GM21367 (cell line): ENCODE measurements around the gene HOXA11.

Experiments
- ATAC-seq: cut with Tn5 transposase; IDR thresholded peaks from one replicate; pipeline ENCODE4 v1.9.1; 2021; ENCODE audit not compliant: unreplicated experiment

The HOXA11 gene

DNA sequence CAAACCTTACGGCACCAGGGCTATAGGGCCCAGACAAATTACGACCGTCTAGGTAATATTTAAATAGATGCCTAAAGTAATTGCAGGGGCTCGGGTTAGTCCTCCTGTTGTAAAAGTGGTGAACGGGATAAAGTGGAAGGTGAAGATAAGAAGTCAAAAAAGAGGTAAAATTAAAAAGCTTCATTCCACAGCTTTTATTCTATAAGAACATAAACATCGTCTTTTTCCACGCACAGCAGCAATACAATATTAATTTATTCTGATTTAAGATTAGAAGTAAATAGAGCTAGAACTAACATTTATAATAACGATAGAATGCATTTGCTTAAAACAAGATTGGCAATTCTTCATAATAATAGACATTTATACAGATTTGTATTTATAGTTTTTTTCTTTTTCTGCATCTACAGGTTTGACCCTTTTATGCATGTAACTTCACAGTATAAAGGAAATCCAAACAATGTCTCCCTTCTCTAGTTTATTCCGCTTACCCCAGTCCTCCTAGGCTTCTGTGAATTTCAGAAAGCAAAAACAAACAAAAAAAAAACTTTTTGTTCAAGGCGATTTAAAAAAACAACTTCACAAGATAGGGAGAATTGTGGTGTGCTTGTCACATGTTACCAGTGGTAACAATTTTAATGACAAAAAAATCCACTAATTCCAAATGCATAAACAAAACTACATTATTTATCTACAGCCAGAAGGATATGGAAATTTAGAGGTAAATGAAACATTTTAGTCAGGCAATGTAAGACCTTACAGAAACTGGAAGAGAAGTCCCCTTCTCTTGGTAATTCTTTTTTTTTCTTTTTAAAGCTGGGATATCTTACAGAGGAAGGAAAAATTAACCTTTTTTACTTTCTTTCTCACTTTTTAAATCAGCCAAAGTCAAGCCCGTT, 14.4 kb downstream of the HOXA11 start:
- no peak for ATAC-seq

- no peak for ATAC-seq
These were observed 15.2 kb downstream of the HOXA11 start for GRCh38 chr7:27169658-27170425.

- ATAC-seq: no peak
These were observed 16.6 kb downstream of the HOXA11 start for GRCh38 chr7:27168265-27168947.

DNA sequence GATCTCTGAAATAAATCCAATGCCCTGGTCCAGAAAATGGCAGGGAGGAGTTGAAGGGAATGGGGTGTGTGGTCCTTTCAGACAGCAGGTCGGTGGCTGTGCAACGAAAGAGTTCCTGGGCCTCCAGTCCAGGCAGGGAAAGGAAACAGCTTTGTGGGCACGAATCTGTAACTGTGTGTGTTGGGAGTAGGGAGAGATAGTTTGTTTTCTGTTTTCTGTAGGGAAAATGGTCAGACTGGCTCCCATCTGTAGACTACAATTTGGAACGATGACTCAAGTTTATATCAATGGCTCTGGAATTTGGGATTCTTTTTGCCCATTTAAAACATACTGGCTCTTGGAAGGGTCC, 17.1 kb downstream of the HOXA11 start:
- no peak for ATAC-seq

GRCh38 chr7:27166531-27167505, 18.2 kb downstream of the HOXA11 start:
- no peak for ATAC-seq

- no peak for ATAC-seq
These were observed 19.0 kb downstream of the HOXA11 start for GRCh38 chr7:27165996-27166530.

DNA sequence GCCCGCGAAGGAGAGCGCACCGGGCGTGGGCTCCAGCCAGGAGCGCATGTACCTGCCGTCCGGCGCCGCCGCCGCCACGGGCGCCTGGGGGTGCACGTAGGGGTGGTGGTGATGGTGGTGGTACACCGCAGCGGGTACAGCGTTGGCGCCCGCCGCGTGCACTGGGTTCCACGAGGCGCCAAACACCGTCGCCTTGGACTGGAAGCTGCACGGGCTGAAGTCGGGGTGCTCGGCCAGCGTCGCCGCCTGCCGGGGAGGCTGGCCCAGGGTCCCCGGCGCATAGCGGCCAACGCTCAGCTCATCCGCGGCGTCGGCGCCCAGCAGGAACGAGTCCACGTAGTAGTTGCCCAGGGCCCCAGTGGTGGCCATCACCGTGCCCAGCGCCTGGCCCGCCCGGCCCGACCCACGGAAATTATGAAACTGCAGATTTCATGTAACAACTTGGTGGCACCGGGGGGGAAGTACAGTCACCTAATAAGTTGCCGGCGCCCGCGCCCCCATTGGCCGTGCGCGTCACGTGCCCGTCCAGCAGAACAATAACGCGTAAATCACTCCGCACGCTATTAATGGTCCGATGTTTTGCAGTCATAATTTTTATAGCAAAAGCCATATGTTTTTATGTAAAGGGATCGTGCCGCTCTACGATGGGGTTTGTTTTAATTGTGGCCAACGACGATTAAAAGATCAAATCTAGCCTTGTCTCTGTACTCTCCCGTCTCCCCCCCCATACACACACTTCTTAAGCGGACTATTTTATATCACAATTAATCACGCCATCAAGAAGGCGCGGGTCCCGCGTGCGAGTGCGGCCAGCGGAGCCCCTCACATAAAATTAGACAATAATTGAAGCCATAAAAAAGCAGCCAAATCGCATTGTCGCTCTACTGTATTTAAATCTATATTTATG, 19.7 kb downstream of the HOXA11 start, which contains the start of gene HOXA9:
Gene HOXA9, minus strand, starts transcription at position 449 of the 907 bp plus-strand sequence. Its CDS starts 80 bp downstream, at position 369.
- ATAC-seq: no peak

DNA sequence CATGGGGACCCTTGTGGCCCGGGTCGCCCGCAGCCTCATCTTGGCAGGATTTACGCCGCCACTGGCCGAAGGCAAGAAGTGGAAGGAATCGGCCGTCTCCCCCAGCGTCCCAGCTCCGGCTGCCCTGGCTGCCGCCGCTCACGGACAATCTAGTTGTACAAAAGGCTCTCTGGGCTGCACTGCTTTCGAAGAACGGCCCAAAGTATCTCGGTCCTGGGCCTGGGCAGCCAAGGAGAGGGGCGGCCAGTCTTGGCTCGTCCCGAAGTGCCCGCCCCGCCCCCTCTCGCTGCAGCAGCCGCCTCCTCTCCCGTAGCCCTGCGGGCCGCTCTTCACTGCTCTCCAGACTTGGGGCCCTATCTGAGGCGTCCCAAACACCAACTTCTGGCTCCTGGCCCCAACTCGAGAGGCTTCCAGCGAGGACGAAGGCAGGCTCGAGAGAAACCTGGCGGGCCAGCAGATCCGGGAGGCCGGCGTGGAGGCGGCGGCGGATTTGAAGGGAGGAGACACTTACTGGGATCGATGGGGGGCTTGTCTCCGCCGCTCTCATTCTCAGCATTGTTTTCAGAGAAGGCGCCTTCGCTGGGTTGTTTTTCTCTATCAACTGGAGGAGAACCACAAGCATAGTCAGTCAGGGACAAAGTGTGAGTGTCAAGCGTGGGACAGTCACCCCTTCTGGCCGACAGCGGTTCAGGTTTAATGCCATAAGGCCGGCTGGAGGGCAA, 20.5 kb downstream of the HOXA11 start:
- no peak for ATAC-seq

- ATAC-seq: no peak
These were observed 21.0 kb downstream of the HOXA11 start for GRCh38 chr7:27164045-27164366.

- ATAC-seq: no peak
These were observed 21.6 kb downstream of the HOXA11 start for GRCh38 chr7:27163288-27164044.

DNA sequence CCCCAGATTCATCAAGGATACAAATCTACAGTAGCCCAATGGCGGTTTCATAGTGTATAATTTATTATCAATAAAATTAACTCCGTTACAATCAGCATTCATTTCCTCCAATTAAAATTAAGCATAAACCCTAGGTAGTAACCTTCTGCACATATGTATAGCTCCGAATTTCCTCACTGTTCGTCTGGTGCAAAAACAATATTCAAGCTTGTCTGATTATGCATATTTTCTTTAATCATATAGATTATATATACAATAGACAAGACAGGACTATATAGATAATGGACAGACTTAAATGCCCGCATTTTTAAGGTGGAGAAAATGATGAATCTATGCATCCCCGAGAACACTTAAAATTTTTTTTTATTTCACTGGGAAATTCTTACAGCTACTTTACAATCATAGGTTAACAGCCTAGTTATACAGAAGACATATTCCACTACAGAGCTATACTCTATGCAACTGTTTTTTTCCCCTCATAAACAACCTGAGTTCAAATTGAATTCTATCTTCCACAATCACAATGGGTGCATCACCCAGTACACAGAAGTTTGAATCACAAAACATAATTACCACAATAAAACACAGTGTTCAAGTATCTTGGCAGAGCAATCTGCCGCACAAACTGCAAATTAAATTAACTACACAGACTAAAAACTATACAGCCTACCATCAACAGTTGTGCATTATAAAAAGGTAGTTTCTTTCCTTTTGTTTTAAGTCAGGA, 22.3 kb downstream of the HOXA11 start:
- ATAC-seq: no peak

GRCh38 chr7:27161721-27162560, 23.1 kb downstream of the HOXA11 start:
- no peak for ATAC-seq

DNA sequence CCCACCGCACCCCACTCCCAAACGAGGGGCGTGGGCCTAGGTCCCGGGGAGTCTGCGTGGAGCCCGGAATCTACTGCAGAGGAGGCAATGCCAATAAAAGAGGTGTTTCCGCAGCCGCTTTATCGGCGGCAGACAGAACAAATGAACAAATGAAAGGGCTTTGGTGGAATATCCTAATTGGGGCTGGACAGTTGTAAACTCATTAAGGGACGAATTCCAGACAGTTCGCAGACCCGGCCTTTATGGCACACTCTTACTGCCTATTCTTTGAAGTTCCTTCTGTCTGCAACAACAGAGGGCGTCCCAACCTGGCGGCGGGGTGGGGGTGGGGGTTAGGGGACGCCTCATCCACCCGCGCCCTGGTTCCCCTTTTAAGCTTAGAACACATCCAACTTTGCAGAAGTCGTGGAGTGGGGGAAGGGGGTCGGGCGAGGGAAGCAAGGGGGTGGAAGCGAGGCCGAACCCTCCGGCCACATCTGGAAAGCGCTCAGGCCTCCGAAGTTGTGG, 23.8 kb downstream of the HOXA11 start:
- no peak for ATAC-seq

DNA sequence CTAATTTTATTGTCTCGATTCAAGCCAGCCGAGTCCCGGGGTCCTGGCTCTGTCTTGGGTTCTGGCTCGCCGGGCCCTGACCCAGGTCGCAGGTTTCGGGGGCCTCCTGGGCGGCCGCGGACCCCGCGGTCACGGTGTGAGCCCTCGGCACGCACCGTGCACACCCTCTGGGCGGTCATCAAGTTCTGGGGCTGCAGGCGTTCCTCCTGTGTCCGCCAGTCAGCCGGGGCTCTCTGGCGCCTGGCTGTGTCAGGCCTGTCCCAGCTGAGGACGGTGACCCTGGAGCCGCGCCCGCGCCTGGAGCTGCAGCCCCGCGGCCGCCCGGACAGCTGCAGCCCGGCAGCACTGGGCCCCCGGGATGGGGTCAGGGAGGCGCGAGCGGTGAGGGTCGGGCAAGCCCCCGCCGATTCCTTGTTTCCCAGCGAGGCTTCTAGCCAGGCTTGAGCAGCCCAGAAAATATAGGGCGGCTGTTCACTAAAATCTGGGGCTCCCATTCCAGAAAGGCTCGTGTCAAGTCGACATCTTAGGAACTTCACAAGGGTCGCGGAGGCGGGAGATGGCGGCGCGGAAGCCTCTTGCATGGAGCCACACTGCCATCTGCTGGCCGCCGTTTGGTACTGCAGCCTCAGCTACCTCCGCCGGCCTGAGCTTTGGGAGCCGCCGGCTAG, 24.4 kb downstream of the HOXA11 start:
- ATAC-seq: no peak

DNA sequence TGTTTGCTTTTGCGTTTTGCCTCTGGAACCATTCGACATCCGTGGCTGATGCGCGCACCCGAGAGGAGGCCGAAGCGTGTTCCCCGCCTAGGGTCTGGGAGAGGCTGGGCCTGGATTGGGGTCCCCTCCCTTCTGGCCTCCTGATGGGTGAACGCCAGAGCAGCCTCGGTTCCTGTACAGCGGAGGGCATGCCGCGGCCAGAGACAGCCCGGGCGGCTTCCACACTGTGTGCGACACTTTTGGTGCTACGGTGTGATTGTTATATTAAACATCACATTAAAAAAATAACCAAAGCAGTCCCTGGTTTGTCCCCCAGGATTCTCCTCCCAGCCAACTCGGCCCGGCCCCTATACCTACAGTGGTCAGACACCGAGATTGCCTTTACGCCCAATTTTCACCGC, 24.9 kb downstream of the HOXA11 start:
- ATAC-seq: no peak
